Kidney (tissue), 14 donors: ENCODE measurements around the gene PHF23. TPM values are rescaled to one million over a fixed set of nuclear protein-coding genes. Genes with fewer than 3 reads are reported as not detected.

Experiments used
- DNase-seq, 5 donors: peaks; one replicate each; pipeline ENCODE4 v3.0.0-alpha.2; 2013 to 2020
- FAIRE-seq: peaks from 2 replicates; lab custom pipeline; 2012; peaks lifted over from hg19 to GRCh38; lab: Jason Lieb, UNC
- H3K27ac ChIP-seq, 2 donors: one replicate each; pipeline ENCODE4 v1.7.0; 2013; ENCODE audit warnings: low read depth in 2 of 2, low read length in 2 of 2, inconsistent platforms in 1 of 2
- H3K27me3 ChIP-seq: one replicate; pipeline ENCODE4 v1.7.1; 2013; ENCODE audit warnings: low read length, inconsistent platforms; ENCODE audit not compliant: control insufficient read depth, insufficient read depth
- H3K36me3 ChIP-seq, 3 donors: one replicate each; pipeline versions ENCODE4 v1.7.0 to v1.7.1; 2013; ENCODE audit warnings: low read length in 3 of 3, control low read depth in 1 of 3, inconsistent platforms in 1 of 3; ENCODE audit not compliant: insufficient read depth in 3 of 3, control insufficient read depth in 2 of 3
- H3K4me1 ChIP-seq, 3 donors: one replicate each; pipeline versions ENCODE4 v1.7.0 to v1.7.1; 2013; ENCODE audit warnings: low read length in 3 of 3, inconsistent platforms in 1 of 3, low read depth in 1 of 3; ENCODE audit not compliant: control insufficient read depth in 2 of 3, insufficient read depth in 2 of 3
- H3K4me3 ChIP-seq, 3 donors: one replicate each; pipeline versions ENCODE4 v1.7.0 to v1.8.1; 2013; ENCODE audit warnings: low read length in 3 of 3, control low read depth in 1 of 3, inconsistent platforms in 1 of 3
- H3K9ac ChIP-seq, 3 donors: one replicate each; pipeline versions ENCODE4 v1.7.0 to v1.7.1; 2013; ENCODE audit warnings: low read length in 3 of 3, control low read depth in 1 of 3, inconsistent platforms in 1 of 3
- H3K9me3 ChIP-seq, 3 donors: one replicate each; pipeline versions ENCODE4 v1.7.0 to v1.7.1; 2013; ENCODE audit warnings: low read length in 3 of 3, control low read depth in 1 of 3, inconsistent platforms in 1 of 3; ENCODE audit not compliant: control insufficient read depth in 2 of 3, insufficient read depth in 1 of 3
- CTCF ChIP-seq: IDR thresholded peaks from 3 replicates; pipeline ENCODE4 v1.5.1; 2012; ENCODE audit warnings: mild to moderate bottlenecking, moderate library complexity, borderline replicate concordance; ENCODE audit not compliant: insufficient read depth; ENCODE audit errors: extremely low read depth
- intact Hi-C: fragments of 100-400 bp; cut with DNase I; formaldehyde crosslinking; loops from one replicate; pipeline ENCODE4 v1.11.1; 2022
- polyA plus RNA-seq: library from polyadenylated mRNA; stranded (reverse); fragments of 350-450 nt; fragmentation: Illumina TruSeq; extraction: RNeasy Lipid Tissue Mini Kit (QIAGEN cat#74804); gene quantifications from one replicate; pipeline ENCODE4 v1.2.3, GENCODE V29; 2014; ENCODE audit warnings: low read depth, low replicate concordance; ENCODE audit not compliant: insufficient read depth
- total RNA-seq: library from RNA; stranded (reverse); fragmentation: NEBNext Ultra II Directional; extraction: Animal tissue kit (Norgen Biotek cat#: 25700); gene quantifications from one replicate; pipeline ENCODE4 v1.2.1, GENCODE V29; 2021
- donor health status: control.
- donor health status: control.
- donor health status: control.
- donor health status: control.
- donor health status: control.
- donor health status: DM: yes; HTN: yes; CAD: no.
- donor health status: Normal renal cell carcinoma (clear cell type).

Gene PHF23
- total and polyA plus RNA-seq, 2 donors from 2014 or later: 28.1 to 48.5 TPM

- H3K27ac ChIP-seq: no peak overlapping the region
- no peaks in the 10 kb centered on the region for H3K27me3 ChIP-seq
- DNase-seq: no peak
- H3K9me3 ChIP-seq: no peaks in the 10 kb centered on the region
- intact Hi-C loops: no loop called here
- H3K9ac ChIP-seq: no peak overlapping the region
- peaks cover 0 to 11% (median 0%) of the 10 kb centered on the region in 3 donors for H3K4me1 ChIP-seq
- no peak for FAIRE-seq
- no peaks in the 10 kb centered on the region for H3K36me3 ChIP-seq
- no peak overlapping the region for H3K4me3 ChIP-seq
- TF ChIP-seq CTCF: no peak
These were observed 27.5 kb upstream of the PHF23 start for GRCh38 chr17:7266784-7267183.

GRCh38 chr17:7263801-7264078 is 24.5 kb upstream of the PHF23 start:
- Histone ChIP-seq H3K4me1 (peaks cover 0 to 21% (median 3%) of the 10 kb centered on the region in 3 donors), H3K9ac (no peak overlapping the region), H3K36me3 (peaks cover 0 to 2% (median 0%) of the 10 kb centered on the region in 3 donors), H3K27ac (peak overlapping the region; percentile 88 to 89), H3K4me3 (peak overlapping the region in 1 of 3 donors; percentile 74), H3K27me3 (no peaks in the 10 kb centered on the region), H3K9me3 (no peaks in the 10 kb centered on the region)
- TF ChIP-seq CTCF: no peak
- FAIRE-seq (no peak), DNase-seq (no peak)
- intact Hi-C loops: no loop called here

GRCh38 chr17:7262935-7263800 is 23.9 kb upstream of the PHF23 start:
- Histone ChIP-seq H3K4me3 (peak overlapping the region; percentile 53 to 74 (median 72)), H3K4me1 (peaks cover 0 to 21% (median 3%) of the 10 kb centered on the region in 3 donors), H3K9me3 (no peaks in the 10 kb centered on the region), H3K9ac (peak overlapping the region; percentile 46 to 77 (median 49)), H3K36me3 (peaks cover 0 to 2% (median 0%) of the 10 kb centered on the region in 3 donors), H3K27ac (peak overlapping the region; percentile 88 to 89), H3K27me3 (no peaks in the 10 kb centered on the region)
- TF ChIP-seq CTCF: no peak
- DNase-seq: peak; percentile 78 to 91 (median 87)
- no peak for FAIRE-seq
- intact Hi-C loops: no loop called here
